B cell (primary cell): ENCODE measurements around the gene DNAH2.

Source experiments
- EZH2 ChIP-seq: IDR thresholded peaks from 2 replicates; pipeline ENCODE4 v1.6.1; 2012; ENCODE audit warnings: borderline replicate concordance, low read depth, mild to moderate bottlenecking, moderate library complexity, low read length; ENCODE audit not compliant: insufficient read depth, poor library complexity, severe bottlenecking
- TF ChIP-seq, protein P1 (sequence below): fragments of 200-600 bp; IDR thresholded peaks from one replicate; pipeline ENCODE4 v1.8.0; 2022; ENCODE audit warnings: antibody characterized with exemption, mild to moderate bottlenecking

DNA sequence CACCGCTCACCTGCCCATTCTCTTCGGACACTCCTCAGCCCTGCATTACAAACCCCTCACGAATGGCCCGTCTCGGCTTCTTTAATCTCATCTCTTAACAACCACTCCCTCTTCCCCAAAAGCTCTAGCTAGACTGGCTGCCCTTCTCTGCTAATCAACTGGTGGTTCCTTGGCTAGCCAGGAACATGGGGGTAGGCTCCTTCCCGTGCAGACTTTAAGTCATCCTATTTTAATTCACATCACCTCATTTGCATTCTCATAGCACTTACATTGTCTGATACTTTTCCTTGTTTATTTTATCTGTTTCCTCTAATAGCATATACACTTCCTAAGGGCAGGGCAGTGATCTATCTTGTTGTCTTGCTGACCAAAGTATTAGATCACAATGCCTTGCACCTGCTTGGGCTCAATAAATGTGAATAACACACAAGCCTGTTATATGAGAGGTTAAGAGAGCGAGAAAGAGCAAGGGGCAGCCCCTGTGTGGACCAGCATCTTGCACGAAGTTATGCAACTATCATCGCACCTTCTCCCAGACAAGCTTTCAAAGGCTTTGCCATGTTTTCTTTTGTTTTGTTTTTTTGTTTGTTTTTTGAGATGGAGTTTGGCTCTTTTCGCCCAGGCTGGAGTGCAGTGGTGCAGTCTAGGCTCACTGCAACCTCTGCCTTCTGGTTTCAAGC is 40.0 kb upstream of the DNAH2 start:
- TF ChIP-seq, protein P1, sequence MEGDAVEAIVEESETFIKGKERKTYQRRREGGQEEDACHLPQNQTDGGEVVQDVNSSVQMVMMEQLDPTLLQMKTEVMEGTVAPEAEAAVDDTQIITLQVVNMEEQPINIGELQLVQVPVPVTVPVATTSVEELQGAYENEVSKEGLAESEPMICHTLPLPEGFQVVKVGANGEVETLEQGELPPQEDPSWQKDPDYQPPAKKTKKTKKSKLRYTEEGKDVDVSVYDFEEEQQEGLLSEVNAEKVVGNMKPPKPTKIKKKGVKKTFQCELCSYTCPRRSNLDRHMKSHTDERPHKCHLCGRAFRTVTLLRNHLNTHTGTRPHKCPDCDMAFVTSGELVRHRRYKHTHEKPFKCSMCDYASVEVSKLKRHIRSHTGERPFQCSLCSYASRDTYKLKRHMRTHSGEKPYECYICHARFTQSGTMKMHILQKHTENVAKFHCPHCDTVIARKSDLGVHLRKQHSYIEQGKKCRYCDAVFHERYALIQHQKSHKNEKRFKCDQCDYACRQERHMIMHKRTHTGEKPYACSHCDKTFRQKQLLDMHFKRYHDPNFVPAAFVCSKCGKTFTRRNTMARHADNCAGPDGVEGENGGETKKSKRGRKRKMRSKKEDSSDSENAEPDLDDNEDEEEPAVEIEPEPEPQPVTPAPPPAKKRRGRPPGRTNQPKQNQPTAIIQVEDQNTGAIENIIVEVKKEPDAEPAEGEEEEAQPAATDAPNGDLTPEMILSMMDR: no peak
- TF ChIP-seq EZH2: no peak
